MM.1S (cell line): ENCODE results near the gene HOMER2.

ENCODE experiments used
- CTCF ChIP-seq: fragments of 300-600 bp; sonication (generic); IDR thresholded peaks from 2 replicates; pipeline ENCODE4 v1.5.1; 2016; ENCODE audit warnings: antibody characterized with exemption, low read length, mixed read lengths
- EZH2phosphoT487 ChIP-seq: fragments of 300-600 bp; sonication (generic); IDR thresholded peaks from 2 replicates; pipeline ENCODE4 v1.6.1; 2018; ENCODE audit warnings: antibody characterized with exemption, low read length

GRCh38 chr15:82946155-82946701 lies 6.3 kb downstream of the HOMER2 start:
- no peak for TF ChIP-seq CTCF
- no peak for TF ChIP-seq EZH2phosphoT487
